ENCODE measurements around the gene PLSCR2.
"Not testable (repeated sequence)": the region's sequence is repeated elsewhere in the genome, so short reads cannot be mapped to it uniquely, and the experiment has no call there.

Gene PLSCR2

GRCh38 chr3:146485297-146485696, 15.9 kb upstream of the PLSCR2 start:
- no peak for DNase-seq

DNA sequence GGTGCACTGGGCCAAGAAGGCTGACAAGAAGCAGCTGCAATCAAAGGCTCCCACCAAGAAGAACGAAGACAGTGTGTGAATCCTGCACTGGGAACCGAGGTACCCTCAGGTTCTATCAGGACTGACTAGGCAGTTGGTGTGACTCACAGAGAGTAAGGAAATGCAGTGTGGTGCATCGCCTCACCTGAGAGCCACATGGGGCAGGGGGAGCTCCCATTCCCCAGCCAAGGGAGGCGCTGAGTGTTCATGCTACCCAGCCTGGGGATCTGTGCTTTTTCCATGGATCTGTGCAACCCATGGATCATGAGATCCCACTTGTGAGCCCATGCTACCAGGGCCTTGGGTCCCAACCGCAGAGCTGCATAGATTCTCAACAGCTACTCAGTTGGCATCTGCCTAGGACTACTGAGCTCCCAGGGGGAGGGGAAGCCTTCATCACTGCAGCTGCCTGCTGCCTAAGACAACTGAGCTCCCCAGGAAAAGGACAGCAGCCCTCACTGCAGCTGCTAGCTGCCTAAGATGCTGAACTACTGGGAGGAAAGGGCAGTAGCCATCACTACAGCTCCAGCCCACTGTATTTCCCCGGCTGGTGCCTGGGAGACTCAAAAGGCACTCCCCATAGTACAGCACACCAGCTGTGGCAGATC, 6.9 kb upstream of the PLSCR2 start:
- no peak for DNase-seq

- not testable (repeated sequence) for DNase-seq
These were observed 5.6 kb upstream of the PLSCR2 start for GRCh38 chr3:146474976-146475375.

- DNase-seq = no peak
These were observed 4.4 kb upstream of the PLSCR2 start for GRCh38 chr3:146473726-146474125.

GRCh38 chr3:146472611-146473010, 3.2 kb upstream of the PLSCR2 start:
- no peak for DNase-seq

GRCh38 chr3:146471012-146471411, 1.7 kb upstream of the PLSCR2 start:
- DNase-seq = no peak

- no peak for DNase-seq
These were observed 1.1 kb upstream of the PLSCR2 start for GRCh38 chr3:146470425-146470990.

- no peak for DNase-seq
These were observed 651 bp downstream of the PLSCR2 start for GRCh38 chr3:146468671-146469149.

- DNase-seq = no peak
These were observed 1.1 kb downstream of the PLSCR2 start for GRCh38 chr3:146468234-146468633.

DNA sequence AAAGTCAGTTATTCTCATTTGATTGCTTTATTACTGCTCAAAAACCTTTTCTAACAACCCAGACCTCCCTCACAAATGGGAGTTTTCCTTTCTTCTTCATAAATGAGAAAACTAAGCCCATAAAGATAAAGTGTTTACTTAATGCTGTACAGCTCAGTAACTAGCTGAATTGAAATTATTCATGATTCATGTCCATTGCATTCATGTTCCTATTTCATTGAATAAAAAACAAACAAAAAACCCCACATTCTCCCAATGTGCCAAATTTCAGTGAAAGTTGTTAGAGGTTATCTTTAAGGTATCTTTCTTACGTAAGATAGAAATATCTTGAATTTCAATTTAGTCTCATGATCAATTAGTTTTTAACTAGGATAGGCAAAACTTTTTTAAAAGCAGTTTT, 2.8 kb downstream of the PLSCR2 start:
- no peak for DNase-seq

GRCh38 chr3:146465693-146466465, 3.5 kb downstream of the PLSCR2 start:
- no peak for DNase-seq

- DNase-seq = no peak
These were observed 4.6 kb downstream of the PLSCR2 start for GRCh38 chr3:146464783-146465182.

GRCh38 chr3:146464005-146464595, 5.3 kb downstream of the PLSCR2 start:
- no peak for DNase-seq

DNA sequence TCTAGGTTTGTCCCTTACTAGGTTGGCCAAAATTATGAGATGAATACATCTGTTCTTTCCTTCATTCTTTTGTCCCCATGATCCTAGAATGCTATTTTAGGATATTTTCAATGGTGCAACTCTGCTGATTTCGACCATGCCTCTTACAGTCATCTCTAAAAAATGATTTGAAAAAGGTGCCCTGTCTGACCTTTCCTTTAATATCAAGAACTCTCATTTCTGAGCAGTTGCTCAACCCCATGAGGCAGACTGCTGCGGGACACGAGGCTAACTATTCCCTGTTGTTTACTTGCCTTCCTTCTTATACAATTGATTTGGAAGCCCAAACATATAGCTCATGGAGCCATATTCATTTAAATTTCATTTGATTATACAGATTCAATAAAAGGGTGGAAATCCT, 14.6 kb downstream of the PLSCR2 start:
- DNase-seq = no peak

DNA sequence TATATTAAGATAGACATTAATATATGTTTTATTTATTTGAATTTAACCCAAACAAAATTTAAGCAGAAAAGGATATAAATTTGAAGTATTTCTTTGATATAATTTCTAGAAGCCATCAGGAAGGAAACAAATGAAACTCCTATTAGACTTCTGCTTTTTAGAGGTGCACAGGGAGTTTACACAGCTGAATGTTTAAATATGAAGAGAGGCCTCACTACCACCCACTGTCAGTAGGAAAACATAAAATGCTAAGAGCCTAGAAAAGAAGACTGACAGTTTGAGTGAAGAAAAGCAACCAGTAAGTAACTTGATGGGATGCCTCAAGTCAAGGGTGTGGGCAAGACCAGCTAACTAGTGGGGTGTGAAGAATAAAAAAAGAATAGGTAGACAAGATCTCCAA, 19.7 kb downstream of the PLSCR2 start:
- DNase-seq = no peak

DNA sequence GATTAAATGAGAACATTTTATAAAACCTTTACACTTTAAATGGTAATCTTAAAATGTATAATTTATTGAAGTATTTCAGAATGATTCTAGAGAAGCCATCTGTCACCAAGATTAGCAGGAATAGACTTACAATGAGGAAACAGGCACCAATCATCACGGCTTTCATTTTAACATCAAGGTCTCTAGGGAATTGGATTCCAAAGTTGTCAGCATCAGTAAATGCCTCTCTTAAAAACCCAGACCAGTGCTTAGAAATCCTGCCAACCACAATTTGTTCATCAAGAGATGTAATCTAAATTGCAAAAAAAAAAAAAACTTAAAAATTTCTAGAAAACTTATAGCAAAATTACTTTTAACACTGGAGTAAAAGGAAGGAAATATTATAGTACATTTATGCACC, 20.3 kb downstream of the PLSCR2 start:
- no peak for DNase-seq

- DNase-seq = no peak
These were observed 23.3 kb downstream of the PLSCR2 start for GRCh38 chr3:146446026-146446425.

DNA sequence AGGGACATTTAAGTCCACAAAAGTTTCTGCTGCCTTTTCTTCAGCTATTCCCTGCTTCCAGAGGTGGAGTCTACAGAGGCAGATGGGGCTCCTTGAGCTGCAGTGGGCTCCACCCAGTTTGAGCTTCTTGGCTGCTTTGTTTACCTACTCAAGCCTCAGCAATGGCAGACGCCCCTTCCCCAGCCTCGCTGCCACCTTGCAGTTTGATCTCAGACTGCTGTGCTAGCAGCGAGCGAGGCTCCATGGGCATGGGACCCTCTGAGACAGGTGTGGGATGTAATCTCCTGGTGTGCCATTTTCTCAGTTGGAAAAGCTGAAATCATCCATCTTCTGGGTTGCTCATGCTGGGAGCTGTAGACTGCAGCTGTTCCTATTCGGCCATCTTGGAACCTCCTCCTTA, 29.1 kb downstream of the PLSCR2 start:
- DNase-seq = not testable (repeated sequence)

DNA sequence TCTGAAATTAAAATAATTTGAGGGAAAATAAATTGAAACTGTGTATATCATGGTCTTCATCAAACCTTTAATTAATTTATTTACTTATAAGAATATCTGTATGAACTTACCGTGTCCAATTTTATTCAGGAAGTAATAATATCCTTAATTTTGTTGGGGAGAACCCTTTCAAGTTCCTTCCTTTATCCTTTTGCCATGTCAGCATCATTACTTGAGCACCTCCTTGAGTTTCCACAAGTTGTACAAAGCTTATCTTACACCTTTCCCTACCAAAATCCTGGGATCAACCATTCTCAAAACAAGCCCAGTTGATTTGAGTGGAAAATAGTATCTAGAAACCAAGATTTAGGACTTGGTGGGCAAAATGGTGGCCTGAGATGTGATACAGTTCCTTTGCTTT, 37.3 kb downstream of the PLSCR2 start:
- DNase-seq = no peak

DNA sequence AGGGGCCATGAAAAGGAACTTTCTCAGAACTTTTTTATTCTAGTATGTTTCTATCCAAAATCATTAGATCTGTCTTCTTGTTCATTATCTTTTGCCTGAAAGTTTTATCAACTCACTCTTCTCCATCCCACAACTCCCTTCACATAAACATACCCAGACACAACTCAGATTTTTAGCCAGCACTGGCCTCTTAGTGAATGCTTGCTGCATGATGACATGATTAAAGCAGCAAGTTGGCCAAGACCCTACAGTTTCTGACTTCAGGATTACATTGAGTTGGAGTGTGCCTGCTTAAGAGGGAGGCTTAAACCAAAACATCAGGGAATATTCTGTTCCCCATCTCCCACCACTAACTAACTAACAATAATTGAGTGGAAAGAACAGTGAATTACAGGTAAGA, 38.1 kb downstream of the PLSCR2 start:
- DNase-seq = no peak

- no peak for DNase-seq
These were observed 44.0 kb downstream of the PLSCR2 start for GRCh38 chr3:146425341-146425740.

DNA sequence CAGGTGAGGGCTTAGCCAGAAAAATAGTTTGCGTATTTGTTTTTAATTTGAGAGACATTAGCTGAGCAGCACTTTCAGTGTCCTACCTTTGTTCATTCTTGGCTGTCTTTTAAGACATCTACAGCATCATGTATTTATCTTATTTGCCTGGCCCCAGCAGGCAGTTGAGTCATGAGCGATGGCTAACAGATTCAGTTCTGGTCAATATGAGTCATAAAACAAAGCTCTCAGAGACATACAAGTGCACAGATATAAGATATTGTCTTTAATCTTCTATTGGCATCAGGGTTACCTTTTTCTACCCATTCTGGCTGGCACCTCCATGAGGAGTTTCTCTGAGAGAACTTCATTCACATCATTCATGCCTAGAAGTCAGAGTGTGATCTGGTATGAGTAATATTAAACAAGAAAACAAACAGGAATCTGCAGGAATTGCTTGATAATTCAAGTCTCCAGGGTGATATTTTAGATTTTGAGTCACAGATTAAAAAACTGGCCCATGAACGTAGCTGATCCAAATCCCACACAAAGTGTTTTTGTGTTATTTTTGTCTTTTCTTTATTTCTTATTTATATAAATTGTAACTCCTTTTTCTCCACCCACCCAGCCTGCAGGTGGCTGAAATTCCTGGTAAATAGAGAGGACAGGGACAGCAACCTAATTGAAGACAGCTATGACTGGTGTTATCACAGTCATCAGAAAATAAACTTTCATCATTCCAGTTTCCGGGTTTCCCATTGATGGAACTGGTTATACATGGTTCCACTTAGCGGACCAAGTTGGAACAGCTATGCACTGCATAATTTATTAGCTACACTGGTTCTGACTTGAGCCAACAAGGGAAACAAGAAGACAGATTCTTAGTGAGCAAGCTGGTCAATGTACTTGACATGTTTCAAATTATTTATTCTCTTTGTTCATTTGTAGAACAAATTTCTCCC, 47.3 kb downstream of the PLSCR2 start:
- DNase-seq = no peak

DNA sequence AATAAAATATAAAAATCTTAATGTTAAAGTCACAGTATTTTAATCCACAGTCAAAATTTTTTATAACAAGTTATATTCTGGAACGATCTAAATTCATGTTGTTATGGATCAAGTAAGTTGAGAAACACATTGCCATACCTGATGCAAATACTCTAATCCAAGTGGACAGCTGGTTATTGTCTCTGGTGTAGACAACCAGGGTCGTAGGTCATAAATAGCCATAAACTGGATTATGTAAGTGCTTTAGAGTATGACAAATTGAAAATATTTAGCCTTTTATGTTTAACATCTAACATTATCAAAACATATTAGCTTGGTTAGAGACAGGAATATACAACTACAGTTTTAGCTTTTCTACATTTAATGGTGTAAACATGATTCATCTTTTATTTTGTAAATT, 53.0 kb downstream of the PLSCR2 start:
- no peak for DNase-seq
